NCI-H1436 (cell line): ENCODE results near the gene ENG.
"Not testable (repeated sequence)": the region's sequence is repeated elsewhere in the genome, so short reads cannot be mapped to it uniquely, and the experiment has no call there.

Experiments
- DNase-seq: peaks from one replicate; lab custom pipeline; 2025; lab: John Stamatoyannopoulos, UW

Gene ENG

GRCh38 chr9:127865645-127866464 lies 11.4 kb upstream of the ENG start:
- DNase-seq, result no peak

- DNase-seq, result no peak
Measured at GRCh38 chr9:127863191-127863621, 8.7 kb upstream of the ENG start.

- no peak for DNase-seq
Measured at GRCh38 chr9:127862075-127863011, 7.9 kb upstream of the ENG start.

GRCh38 chr9:127860779-127861178 lies 6.3 kb upstream of the ENG start:
- no peak for DNase-seq

- no peak for DNase-seq
Measured at GRCh38 chr9:127860260-127860659, 5.8 kb upstream of the ENG start.

GRCh38 chr9:127858041-127858512 lies 3.6 kb upstream of the ENG start:
- DNase-seq, result peak; percentile 38

- DNase-seq, result no peak
Measured at GRCh38 chr9:127857278-127857677, 2.8 kb upstream of the ENG start.

GRCh38 chr9:127856729-127857116 lies 2.3 kb upstream of the ENG start:
- DNase-seq, result no peak

- DNase-seq, result no peak
Measured at GRCh38 chr9:127856094-127856728, 1.8 kb upstream of the ENG start.

GRCh38 chr9:127855522-127855921 lies 1.1 kb upstream of the ENG start:
- no peak for DNase-seq

GRCh38 chr9:127854960-127855359 lies 502 bp upstream of the ENG start:
- DNase-seq, result no peak

GRCh38 chr9:127853312-127854183 lies 910 bp downstream of the ENG start:
- DNase-seq, result no peak

- DNase-seq, result no peak
Measured at GRCh38 chr9:127852829-127853228, 1.6 kb downstream of the ENG start.

- DNase-seq, result no peak
Measured at GRCh38 chr9:127850286-127850830, 4.1 kb downstream of the ENG start.

- no peak for DNase-seq
Measured at GRCh38 chr9:127848756-127849504, 5.5 kb downstream of the ENG start.

GRCh38 chr9:127847833-127848755 lies 6.4 kb downstream of the ENG start:
- no peak for DNase-seq

- DNase-seq, result no peak
Measured at GRCh38 chr9:127847178-127847510, 7.3 kb downstream of the ENG start.

GRCh38 chr9:127846443-127847177 lies 7.8 kb downstream of the ENG start:
- no peak for DNase-seq

- DNase-seq, result not testable (repeated sequence)
Measured at GRCh38 chr9:127845619-127846018, 8.8 kb downstream of the ENG start.
